Fibroblast of lung (primary cell): ENCODE data around the gene PRPSAP1.

Source experiments
- EZH2 ChIP-seq: IDR thresholded peaks from 2 replicates; pipeline ENCODE4 v1.5.1; 2012; ENCODE audit warnings: low read length, control low read depth, mild to moderate bottlenecking; ENCODE audit errors: missing control alignments
- TF ChIP-seq, protein P1 (sequence below), 2 donors: IDR thresholded peaks in 1 of 2; conservative IDR thresholded peaks in 1 of 2; 1 replicate in 1 of 2; 2 replicates in 1 of 2; pipeline ENCODE4 v1.5.1; 2011 to 2012; ENCODE audit warnings: low read length in 2 of 2, control low read depth in 1 of 2, inconsistent platforms in 1 of 2, low read depth in 1 of 2, mild to moderate bottlenecking in 1 of 2

- TF ChIP-seq, protein P1, sequence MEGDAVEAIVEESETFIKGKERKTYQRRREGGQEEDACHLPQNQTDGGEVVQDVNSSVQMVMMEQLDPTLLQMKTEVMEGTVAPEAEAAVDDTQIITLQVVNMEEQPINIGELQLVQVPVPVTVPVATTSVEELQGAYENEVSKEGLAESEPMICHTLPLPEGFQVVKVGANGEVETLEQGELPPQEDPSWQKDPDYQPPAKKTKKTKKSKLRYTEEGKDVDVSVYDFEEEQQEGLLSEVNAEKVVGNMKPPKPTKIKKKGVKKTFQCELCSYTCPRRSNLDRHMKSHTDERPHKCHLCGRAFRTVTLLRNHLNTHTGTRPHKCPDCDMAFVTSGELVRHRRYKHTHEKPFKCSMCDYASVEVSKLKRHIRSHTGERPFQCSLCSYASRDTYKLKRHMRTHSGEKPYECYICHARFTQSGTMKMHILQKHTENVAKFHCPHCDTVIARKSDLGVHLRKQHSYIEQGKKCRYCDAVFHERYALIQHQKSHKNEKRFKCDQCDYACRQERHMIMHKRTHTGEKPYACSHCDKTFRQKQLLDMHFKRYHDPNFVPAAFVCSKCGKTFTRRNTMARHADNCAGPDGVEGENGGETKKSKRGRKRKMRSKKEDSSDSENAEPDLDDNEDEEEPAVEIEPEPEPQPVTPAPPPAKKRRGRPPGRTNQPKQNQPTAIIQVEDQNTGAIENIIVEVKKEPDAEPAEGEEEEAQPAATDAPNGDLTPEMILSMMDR (conservative IDR thresholded peaks at IDR 0.05 in 1 of 2, IDR thresholded peaks at IDR 0.05 in 1 of 2; ENCODE audit: low read depth in 1 of 2, low read length in 2 of 2), result no peak
- TF ChIP-seq EZH2, result no peak
Observed at GRCh38 chr17:76388966-76389888, 35.5 kb upstream of the PRPSAP1 start.
